Esophagus muscularis mucosa (tissue), 3 donors: ENCODE measurements around the gene TAX1BP1.

Experiments used
- CTCF ChIP-seq, 3 experiments: fragments of 200-600 bp in 2 of 3; fragments of 450-650 bp in 1 of 3; sonication (generic) in 2 of 3; IDR thresholded peaks; one replicate each; pipeline ENCODE4 v1.5.1; 2017 to 2019; ENCODE audit warnings: antibody characterized with exemption in 3 of 3, mild to moderate bottlenecking in 2 of 3, moderate library complexity in 1 of 3
- POLR2A ChIP-seq: fragments of 450-650 bp; IDR thresholded peaks from one replicate; pipeline ENCODE4 v1.6.1; 2017; ENCODE audit warnings: antibody characterized with exemption, moderate library complexity, mild to moderate bottlenecking, low read depth
- POLR2AphosphoS5 ChIP-seq, 2 donors: sonication (generic); formaldehyde crosslinking; IDR thresholded peaks; one replicate each; pipeline ENCODE4 v1.6.1; 2017; ENCODE audit warnings: antibody characterized with exemption in 2 of 2

GRCh38 chr7:27697861-27698430, 42.0 kb upstream of the TAX1BP1 start:
- no peak for TF ChIP-seq POLR2A
- TF ChIP-seq CTCF (IDR thresholded peaks at IDR 0.05), result no peak
- TF ChIP-seq POLR2AphosphoS5 (IDR thresholded peaks at IDR 0.05), result no peak
